DOHH2 (cell line): ENCODE data around the gene VPS4B.

Source experiments
- H3F3A ChIP-seq: fragments of 200-600 bp; sonication (generic), shearing (Covaris generic); 2 replicates; pipeline ENCODE4 v1.6.0; 2016; ENCODE audit warnings: antibody characterized with exemption, mild to moderate bottlenecking; ENCODE audit not compliant: control insufficient read depth, insufficient read depth
- H3K27ac ChIP-seq: fragments of 200-600 bp; sonication (generic); 2 replicates; pipeline ENCODE4 v1.5.1; 2014; ENCODE audit warnings: low read depth, mild to moderate bottlenecking, low read length, moderate library complexity
- H3K27me3 ChIP-seq: fragments of 200-600 bp; sonication (generic); 2 replicates; pipeline ENCODE4 v1.6.1; 2014; ENCODE audit warnings: mild to moderate bottlenecking, low read length, mixed read lengths; ENCODE audit not compliant: control insufficient read depth
- H3K36me3 ChIP-seq: fragments of 200-600 bp; sonication (generic); 2 replicates; pipeline ENCODE4 v1.6.1; 2014; ENCODE audit warnings: mild to moderate bottlenecking, low read length, moderate library complexity, mixed read lengths; ENCODE audit not compliant: control insufficient read depth
- H3K4me1 ChIP-seq: fragments of 200-600 bp; sonication (generic); 2 replicates; pipeline ENCODE4 v1.6.1; 2014; ENCODE audit warnings: mild to moderate bottlenecking, low read length, mixed read lengths; ENCODE audit not compliant: control insufficient read depth
- H3K4me2 ChIP-seq: fragments of 200-600 bp; sonication (generic); 2 replicates; pipeline ENCODE4 v1.6.0; 2014; ENCODE audit warnings: mild to moderate bottlenecking, low read length, moderate library complexity
- H3K4me3 ChIP-seq: fragments of 200-600 bp; sonication (generic); 2 replicates; pipeline ENCODE4 v1.5.1; 2014; ENCODE audit warnings: mild to moderate bottlenecking, low read length, mixed read lengths
- H3K79me2 ChIP-seq: fragments of 200-600 bp; sonication (generic); 2 replicates; pipeline ENCODE4 v1.6.1; 2014; ENCODE audit warnings: mild to moderate bottlenecking, low read length, mixed read lengths; ENCODE audit not compliant: control insufficient read depth
- H3K9me2 ChIP-seq: fragments of 200-600 bp; sonication (generic); replicated peaks from 2 replicates; pipeline ENCODE4 v1.6.1; 2014; ENCODE audit warnings: mild to moderate bottlenecking, low read length, mixed read lengths; ENCODE audit not compliant: control insufficient read depth
- H3K9me3 ChIP-seq: fragments of 200-600 bp; sonication (generic); 2 replicates; pipeline ENCODE4 v1.6.1; 2014; ENCODE audit warnings: antibody characterized with exemption, low read length, mixed read lengths; ENCODE audit not compliant: control insufficient read depth, insufficient read depth
- H4K20me1 ChIP-seq: fragments of 200-600 bp; sonication (generic); 2 replicates; pipeline ENCODE4 v1.6.0; 2014; ENCODE audit warnings: low read depth, mild to moderate bottlenecking, antibody characterized with exemption, low read length, moderate library complexity; ENCODE audit not compliant: control insufficient read depth, insufficient read depth
- EZH2phosphoT487 ChIP-seq: fragments of 200-600 bp; sonication (generic); IDR thresholded peaks from 2 replicates; pipeline ENCODE4 v1.6.1; 2017; ENCODE audit warnings: borderline replicate concordance, mild to moderate bottlenecking, antibody characterized with exemption, low read length, moderate library complexity, mixed read lengths
- TF ChIP-seq, protein P1 (sequence below): fragments of 200-600 bp; sonication (generic); IDR thresholded peaks from one replicate; pipeline ENCODE4 v1.5.1; 2014; ENCODE audit warnings: antibody characterized with exemption, mild to moderate bottlenecking, low read depth, low read length; ENCODE audit not compliant: poor library complexity, severe bottlenecking

VPS4B gene

GRCh38 chr18:63344918-63345317 lies 77.4 kb downstream of the VPS4B start:
- Histone ChIP-seq H3K4me2 (no peak overlapping the region), H3K4me3 (no peak overlapping the region), H3K4me1 (peaks cover 14% of the 10 kb centered on the region), H3K9me3 (no peaks in the 10 kb centered on the region), H3K9me2 (no peaks in the 10 kb centered on the region), H3K27me3 (no peaks in the 10 kb centered on the region), H3K36me3 (peaks cover 47% of the 10 kb centered on the region), H3K79me2 (no peaks in the 10 kb centered on the region), H3K27ac (no peak overlapping the region), H3F3A (no peaks in the 10 kb centered on the region), H4K20me1 (no peaks in the 10 kb centered on the region)
- TF ChIP-seq, protein P1, sequence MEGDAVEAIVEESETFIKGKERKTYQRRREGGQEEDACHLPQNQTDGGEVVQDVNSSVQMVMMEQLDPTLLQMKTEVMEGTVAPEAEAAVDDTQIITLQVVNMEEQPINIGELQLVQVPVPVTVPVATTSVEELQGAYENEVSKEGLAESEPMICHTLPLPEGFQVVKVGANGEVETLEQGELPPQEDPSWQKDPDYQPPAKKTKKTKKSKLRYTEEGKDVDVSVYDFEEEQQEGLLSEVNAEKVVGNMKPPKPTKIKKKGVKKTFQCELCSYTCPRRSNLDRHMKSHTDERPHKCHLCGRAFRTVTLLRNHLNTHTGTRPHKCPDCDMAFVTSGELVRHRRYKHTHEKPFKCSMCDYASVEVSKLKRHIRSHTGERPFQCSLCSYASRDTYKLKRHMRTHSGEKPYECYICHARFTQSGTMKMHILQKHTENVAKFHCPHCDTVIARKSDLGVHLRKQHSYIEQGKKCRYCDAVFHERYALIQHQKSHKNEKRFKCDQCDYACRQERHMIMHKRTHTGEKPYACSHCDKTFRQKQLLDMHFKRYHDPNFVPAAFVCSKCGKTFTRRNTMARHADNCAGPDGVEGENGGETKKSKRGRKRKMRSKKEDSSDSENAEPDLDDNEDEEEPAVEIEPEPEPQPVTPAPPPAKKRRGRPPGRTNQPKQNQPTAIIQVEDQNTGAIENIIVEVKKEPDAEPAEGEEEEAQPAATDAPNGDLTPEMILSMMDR = no peak
- TF ChIP-seq EZH2phosphoT487 = no peak

GRCh38 chr18:63344263-63344662 lies 78.0 kb downstream of the VPS4B start:
- H3K9me3 ChIP-seq = no peaks in the 10 kb centered on the region
- peaks cover 48% of the 10 kb centered on the region for H3K36me3 ChIP-seq
- no peaks in the 10 kb centered on the region for H3F3A ChIP-seq
- H3K4me3 ChIP-seq = no peak overlapping the region
- no peaks in the 10 kb centered on the region for H3K9me2 ChIP-seq
- H3K27ac ChIP-seq = no peak overlapping the region
- no peaks in the 10 kb centered on the region for H4K20me1 ChIP-seq
- H3K27me3 ChIP-seq = no peaks in the 10 kb centered on the region
- H3K4me2 ChIP-seq = no peak overlapping the region
- peaks cover 14% of the 10 kb centered on the region for H3K4me1 ChIP-seq
- no peak for TF ChIP-seq EZH2phosphoT487
- TF ChIP-seq, protein P1 = no peak
- no peaks in the 10 kb centered on the region for H3K79me2 ChIP-seq

- Histone ChIP-seq H3K36me3 (peaks cover 51% of the 10 kb centered on the region), H3K9me3 (no peaks in the 10 kb centered on the region)
Measured at GRCh38 chr18:63342206-63342605, 80.1 kb downstream of the VPS4B start.

More at GRCh38 chr18:63342206-63342605, 80.1 kb downstream of the VPS4B start:
- Histone ChIP-seq H3K4me2 (no peak overlapping the region), H3K79me2 (no peaks in the 10 kb centered on the region), H3K27me3 (no peaks in the 10 kb centered on the region), H4K20me1 (no peaks in the 10 kb centered on the region), H3F3A (no peaks in the 10 kb centered on the region), H3K4me1 (no peaks in the 10 kb centered on the region), H3K9me2 (no peaks in the 10 kb centered on the region), H3K27ac (no peak overlapping the region), H3K4me3 (no peak overlapping the region)
- TF ChIP-seq EZH2phosphoT487 = no peak
- TF ChIP-seq, protein P1 = no peak
